ENCODE results near the gene SKOR1.

The SKOR1 gene

GRCh38 chr15:67823314-67824196 lies 1.8 kb upstream of the SKOR1 start:
- DNase-seq (ENCODE audit: low read depth) = no peak
- H3K4me3 ChIP-seq (ENCODE audit: low read depth, low read length) = no peak overlapping the region
- no peak for TF ChIP-seq CTCF (conservative IDR thresholded peaks at IDR 0.05; ENCODE audit: low read depth, low read length)

- H3K4me3 ChIP-seq (ENCODE audit: low read depth, low read length) = no peak overlapping the region
- no peak for DNase-seq (ENCODE audit: low read depth)
- no peak for TF ChIP-seq CTCF (conservative IDR thresholded peaks at IDR 0.05; ENCODE audit: low read depth, low read length)
These were observed 926 bp upstream of the SKOR1 start for GRCh38 chr15:67824197-67824968.

- DNase-seq (ENCODE audit: low read depth) = no peak
- TF ChIP-seq CTCF (conservative IDR thresholded peaks at IDR 0.05; ENCODE audit: low read depth, low read length) = no peak
- H3K4me3 ChIP-seq (ENCODE audit: low read depth, low read length) = no peak overlapping the region
These were observed 790 bp downstream of the SKOR1 start for GRCh38 chr15:67825881-67826716.

- no peak for TF ChIP-seq CTCF (conservative IDR thresholded peaks at IDR 0.05; ENCODE audit: low read depth, low read length)
- H3K4me3 ChIP-seq (ENCODE audit: low read depth, low read length) = no peak overlapping the region
- DNase-seq (ENCODE audit: low read depth) = no peak
These were observed 1.6 kb downstream of the SKOR1 start for GRCh38 chr15:67826717-67827561.

- no peak overlapping the region for H3K4me3 ChIP-seq (ENCODE audit: low read depth, low read length)
- no peak for TF ChIP-seq CTCF (conservative IDR thresholded peaks at IDR 0.05; ENCODE audit: low read depth, low read length)
- DNase-seq (ENCODE audit: low read depth) = no peak
These were observed 2.4 kb downstream of the SKOR1 start for GRCh38 chr15:67827562-67828277.
